HG03558 (cell line): ENCODE measurements around the gene STX16.

Source experiments
- ATAC-seq: cut with Tn5 transposase; IDR thresholded peaks from one replicate; pipeline ENCODE4 v1.9.1; 2021; ENCODE audit warnings: moderate number of reproducible peaks; ENCODE audit not compliant: unreplicated experiment; ENCODE audit errors: extremely low read depth

Gene STX16

GRCh38 chr20:58651946-58652605, 993 bp downstream of the STX16 start:
- no peak for ATAC-seq

- no peak for ATAC-seq
Measured at GRCh38 chr20:58652606-58653294, 1.7 kb downstream of the STX16 start.

- no peak for ATAC-seq
Measured at GRCh38 chr20:58654337-58654736, 3.3 kb downstream of the STX16 start.

GRCh38 chr20:58655328-58656107, 4.4 kb downstream of the STX16 start:
- ATAC-seq, result no peak

GRCh38 chr20:58656831-58657230, 5.7 kb downstream of the STX16 start:
- ATAC-seq, result no peak

GRCh38 chr20:58657262-58657661, 6.2 kb downstream of the STX16 start:
- ATAC-seq, result no peak

- no peak for ATAC-seq
Measured at GRCh38 chr20:58657986-58658385, 6.9 kb downstream of the STX16 start.

GRCh38 chr20:58658760-58659159, 7.7 kb downstream of the STX16 start:
- ATAC-seq, result no peak

GRCh38 chr20:58659841-58660240, 8.8 kb downstream of the STX16 start:
- ATAC-seq, result no peak

GRCh38 chr20:58660855-58661597, 9.9 kb downstream of the STX16 start:
- no peak for ATAC-seq

- ATAC-seq, result no peak
Measured at GRCh38 chr20:58661598-58662473, 10.8 kb downstream of the STX16 start.

- ATAC-seq, result no peak
Measured at GRCh38 chr20:58664331-58664730, 13.2 kb downstream of the STX16 start.

- no peak for ATAC-seq
Measured at GRCh38 chr20:58664883-58665282, 13.8 kb downstream of the STX16 start.

GRCh38 chr20:58665606-58666005, 14.5 kb downstream of the STX16 start:
- ATAC-seq, result no peak

- no peak for ATAC-seq
Measured at GRCh38 chr20:58666702-58667101, 15.6 kb downstream of the STX16 start.

- ATAC-seq, result no peak
Measured at GRCh38 chr20:58667975-58668374, 16.9 kb downstream of the STX16 start.

GRCh38 chr20:58668901-58669286, 17.8 kb downstream of the STX16 start:
- ATAC-seq, result no peak

- no peak for ATAC-seq
Measured at GRCh38 chr20:58669287-58670006, 18.4 kb downstream of the STX16 start.

- no peak for ATAC-seq
Measured at GRCh38 chr20:58670102-58670501, 19.0 kb downstream of the STX16 start.
